Measurements from ENCODE around the gene COG7.

COG7 gene

DNA sequence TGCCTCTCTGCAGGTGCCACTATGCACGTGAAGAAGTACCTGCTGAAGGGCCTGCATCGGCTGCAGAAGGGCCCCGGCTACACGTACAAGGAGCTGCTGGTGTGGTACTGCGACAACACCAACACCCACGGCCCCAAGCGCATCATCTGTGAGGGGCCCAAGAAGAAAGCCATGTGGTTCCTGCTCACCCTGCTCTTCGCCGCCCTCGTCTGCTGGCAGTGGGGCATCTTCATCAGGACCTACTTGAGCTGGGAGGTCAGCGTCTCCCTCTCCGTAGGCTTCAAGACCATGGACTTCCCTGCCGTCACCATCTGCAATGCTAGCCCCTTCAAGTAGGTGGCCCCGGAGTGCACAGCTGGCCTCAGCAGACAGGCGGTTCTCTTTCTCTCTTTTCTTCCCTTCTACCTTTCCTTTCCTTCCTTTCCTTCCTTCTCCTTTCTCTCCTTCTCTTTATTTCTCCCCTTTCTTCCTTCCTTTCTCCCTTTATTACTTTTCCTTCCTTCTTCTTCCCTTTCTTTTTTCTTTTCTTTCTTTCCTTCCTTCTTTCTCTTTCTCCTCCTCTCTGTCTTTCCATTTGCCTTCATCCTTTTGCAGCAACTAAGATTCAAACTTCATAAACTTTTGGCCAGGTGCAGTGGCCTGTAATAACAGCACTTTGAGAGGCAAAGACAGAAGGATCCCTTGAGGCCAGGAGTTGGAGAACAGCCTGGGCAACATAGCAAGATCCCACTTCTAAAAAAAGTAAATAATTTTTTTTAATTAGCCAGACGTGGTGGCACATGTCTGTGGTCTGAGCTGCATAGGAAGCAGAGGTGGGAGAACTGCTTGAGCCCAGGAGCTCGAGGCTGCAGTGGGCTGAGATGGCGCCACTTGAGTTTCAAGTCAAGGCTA, 104.2 kb downstream of the COG7 start:
- FAIRE-seq (no peak), DNase-seq (ENCODE audit: insufficient read length, low spot score) (no peak)
- TF ChIP-seq, protein P1, sequence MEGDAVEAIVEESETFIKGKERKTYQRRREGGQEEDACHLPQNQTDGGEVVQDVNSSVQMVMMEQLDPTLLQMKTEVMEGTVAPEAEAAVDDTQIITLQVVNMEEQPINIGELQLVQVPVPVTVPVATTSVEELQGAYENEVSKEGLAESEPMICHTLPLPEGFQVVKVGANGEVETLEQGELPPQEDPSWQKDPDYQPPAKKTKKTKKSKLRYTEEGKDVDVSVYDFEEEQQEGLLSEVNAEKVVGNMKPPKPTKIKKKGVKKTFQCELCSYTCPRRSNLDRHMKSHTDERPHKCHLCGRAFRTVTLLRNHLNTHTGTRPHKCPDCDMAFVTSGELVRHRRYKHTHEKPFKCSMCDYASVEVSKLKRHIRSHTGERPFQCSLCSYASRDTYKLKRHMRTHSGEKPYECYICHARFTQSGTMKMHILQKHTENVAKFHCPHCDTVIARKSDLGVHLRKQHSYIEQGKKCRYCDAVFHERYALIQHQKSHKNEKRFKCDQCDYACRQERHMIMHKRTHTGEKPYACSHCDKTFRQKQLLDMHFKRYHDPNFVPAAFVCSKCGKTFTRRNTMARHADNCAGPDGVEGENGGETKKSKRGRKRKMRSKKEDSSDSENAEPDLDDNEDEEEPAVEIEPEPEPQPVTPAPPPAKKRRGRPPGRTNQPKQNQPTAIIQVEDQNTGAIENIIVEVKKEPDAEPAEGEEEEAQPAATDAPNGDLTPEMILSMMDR (IDR thresholded peaks at IDR 0.05; ENCODE audit: insufficient read depth, missing control alignments): no peak

DNA sequence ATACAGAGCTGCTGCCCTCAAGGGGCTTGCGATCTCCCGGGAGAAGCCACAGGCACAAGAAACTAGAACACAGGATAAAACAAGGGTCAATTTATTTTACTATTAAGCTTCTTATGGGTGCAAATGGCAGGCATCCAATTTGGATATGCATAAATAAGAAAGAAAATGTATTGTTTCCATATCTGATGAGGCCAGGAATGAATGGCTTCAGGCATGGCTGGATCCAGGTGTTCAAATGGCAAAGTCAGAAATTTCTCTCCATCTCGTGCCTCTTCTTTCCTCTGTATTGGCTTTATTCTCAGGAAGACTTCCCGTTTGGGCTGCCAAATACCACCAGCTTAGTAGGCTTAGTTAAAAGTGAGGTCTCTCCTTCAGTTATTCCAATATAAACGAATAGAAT, 107.8 kb downstream of the COG7 start:
- TF ChIP-seq, protein P1 (IDR thresholded peaks at IDR 0.05; ENCODE audit: insufficient read depth, missing control alignments): no peak
- FAIRE-seq (no peak), DNase-seq (ENCODE audit: insufficient read length, low spot score) (no peak)

DNA sequence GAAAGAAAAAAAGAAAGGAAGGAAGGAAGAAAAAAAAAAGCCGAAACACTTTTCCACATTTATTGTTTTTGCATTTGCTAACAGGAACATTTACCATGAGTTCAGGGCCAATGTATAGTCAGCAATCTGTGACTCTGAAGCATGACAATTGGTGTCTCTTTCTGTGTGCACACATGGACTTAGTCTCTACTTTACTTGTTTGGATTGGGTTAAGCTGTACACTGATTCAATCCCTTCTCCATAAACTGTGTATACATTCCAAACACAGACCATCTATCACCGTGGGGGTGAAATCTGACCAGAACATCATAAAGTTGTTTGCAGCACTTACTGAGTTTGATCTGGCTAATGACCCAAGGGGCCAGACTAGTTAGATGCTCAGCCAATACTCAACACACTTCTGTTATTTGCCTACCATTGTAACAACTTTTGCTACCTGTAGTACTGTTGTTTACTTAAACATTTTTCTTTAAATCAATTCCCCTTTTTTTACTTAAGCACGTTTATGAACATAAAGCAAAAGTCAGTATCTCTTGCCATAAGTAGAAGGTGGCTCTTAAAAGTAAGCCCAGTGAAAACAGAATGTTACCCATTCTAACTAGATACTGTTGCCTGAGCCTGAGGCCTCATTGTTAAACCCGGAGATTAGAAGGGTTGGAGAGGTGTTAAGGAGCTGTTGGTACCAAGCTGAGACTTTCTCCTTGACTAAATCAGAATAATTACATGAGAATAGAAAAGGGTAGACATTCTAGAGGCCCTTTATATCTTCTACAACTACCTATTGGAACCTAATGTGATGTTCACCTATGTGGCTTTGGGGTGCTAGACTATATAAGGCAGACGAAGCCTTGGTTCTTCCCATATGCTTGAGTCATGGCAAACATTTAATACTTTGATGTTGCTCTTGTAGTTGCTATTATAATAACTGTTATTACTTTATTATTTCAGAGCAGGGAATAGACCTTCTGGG, 109.1 kb downstream of the COG7 start:
- DNase-seq (ENCODE audit: insufficient read length, low spot score) (no peak), FAIRE-seq (no peak)
- TF ChIP-seq, protein P1 (IDR thresholded peaks at IDR 0.05; ENCODE audit: insufficient read depth, missing control alignments): no peak

DNA sequence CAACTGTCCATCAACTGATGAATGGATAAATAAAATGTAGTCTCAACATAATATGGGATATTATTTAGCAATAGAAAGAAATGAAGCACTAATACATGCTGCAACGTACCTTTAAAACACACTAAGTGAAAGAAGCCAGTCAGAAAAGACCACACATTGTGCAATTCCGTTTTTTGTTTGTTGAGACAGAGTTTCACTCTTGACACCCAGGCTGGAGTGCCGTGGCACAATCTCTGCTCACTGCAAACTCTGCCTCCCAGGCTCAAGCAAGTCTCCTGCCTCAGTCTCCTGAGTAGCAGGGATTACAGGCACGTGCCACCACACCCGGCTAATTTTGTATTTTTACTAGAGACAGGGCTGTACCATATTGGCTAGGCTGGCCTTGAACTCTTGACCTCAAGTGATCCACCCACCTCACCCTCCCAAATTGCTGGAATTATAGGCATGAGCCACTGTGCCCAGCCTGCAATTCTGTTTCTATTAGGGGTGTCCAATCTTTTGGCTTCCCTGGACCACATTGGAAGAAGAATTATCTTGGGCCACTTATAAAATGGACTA, 110.8 kb downstream of the COG7 start:
- DNase-seq (ENCODE audit: insufficient read length, low spot score): no peak
- TF ChIP-seq, protein P1 (IDR thresholded peaks at IDR 0.05; ENCODE audit: insufficient read depth, missing control alignments): no peak
- no peak for FAIRE-seq

DNA sequence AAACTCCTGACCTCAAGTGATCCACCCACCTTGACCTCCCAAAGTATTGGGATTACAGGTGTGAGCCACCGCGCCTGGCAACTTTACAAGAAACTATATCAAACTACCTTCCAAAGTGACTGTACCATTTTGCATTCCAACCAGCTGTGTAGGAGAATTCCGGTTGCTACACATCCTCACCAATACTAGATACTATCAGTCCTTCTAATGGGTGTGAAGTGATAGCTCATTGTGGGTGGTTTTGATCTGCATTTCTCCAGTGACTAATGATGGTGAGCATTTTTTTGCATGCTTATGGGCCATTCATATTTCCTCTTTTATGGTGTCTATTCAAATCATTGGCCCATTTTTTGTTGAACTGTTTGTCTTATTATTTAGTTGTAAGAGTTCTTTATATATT, 113.2 kb downstream of the COG7 start:
- no peak for FAIRE-seq

More for the DNA sequence above, 113.2 kb downstream of the COG7 start:
- TF ChIP-seq, protein P1 (IDR thresholded peaks at IDR 0.05; ENCODE audit: insufficient read depth, missing control alignments): no peak
- no peak for DNase-seq (ENCODE audit: insufficient read length, low spot score)

Measured in D721Med (cell line).